MCF 10A (cell line): ENCODE measurements around the gene GRPR. TPM values are rescaled to one million over a fixed set of nuclear protein-coding genes. Genes with fewer than 3 reads are reported as not detected.

Experiments used
- BruUV-seq: library from RNA; stranded (reverse); fragments of 400-500 nt; replicated peaks from 2 replicates; lab custom pipeline; 2021; lab: Mats Ljungman, UMichigan
- CTCF ChIA-PET: fragments of 300-600 bp; sonication (Branson Sonifier 250); formaldehyde crosslinking; extraction: SDS; loops from one replicate; lab custom pipeline; 2021; ENCODE audit warnings: antibody characterized with exemption, inconsistent platforms; lab: Yijun Ruan, JAX
- POLR2A ChIA-PET: fragments of 300-600, 350-650 bp; sonication (Branson Sonifier 250); formaldehyde crosslinking; extraction: SDS; loops from one replicate; lab custom pipeline; 2020; ENCODE audit warnings: antibody characterized with exemption, inconsistent platforms; lab: Yijun Ruan, JAX
- DNase-seq: peaks from one replicate; pipeline ENCODE4 v3.0.0-alpha.2; 2018; ENCODE audit not compliant: unreplicated experiment
- H3K27ac Mint-ChIP-seq: one replicate; pipeline ENCODE4 v1.8.0; 2022; ENCODE audit warnings: mild to moderate bottlenecking, low read depth, mixed read lengths; ENCODE audit not compliant: unreplicated experiment
- H3K27me3 Mint-ChIP-seq: one replicate; pipeline ENCODE4 v1.8.0; 2022; ENCODE audit warnings: mixed read lengths; ENCODE audit not compliant: insufficient read depth, unreplicated experiment
- H3K36me3 Mint-ChIP-seq: one replicate; pipeline ENCODE4 v1.8.0; 2022; ENCODE audit warnings: mild to moderate bottlenecking, moderate library complexity, mixed read lengths; ENCODE audit not compliant: insufficient read depth, unreplicated experiment
- H3K4me1 Mint-ChIP-seq: one replicate; pipeline ENCODE4 v1.8.0; 2022; ENCODE audit warnings: mixed read lengths; ENCODE audit not compliant: insufficient read depth, unreplicated experiment
- H3K4me3 Mint-ChIP-seq: one replicate; pipeline ENCODE4 v1.8.0; 2022; ENCODE audit warnings: mild to moderate bottlenecking, moderate library complexity, mixed read lengths; ENCODE audit not compliant: unreplicated experiment
- H3K9me3 Mint-ChIP-seq: one replicate; pipeline ENCODE4 v1.8.0; 2022; ENCODE audit warnings: mixed read lengths; ENCODE audit not compliant: unreplicated experiment
- intact Hi-C: fragments of 100-400 bp; cut with micrococcal nuclease; formaldehyde crosslinking; loops from 2 replicates; pipeline ENCODE4 v1.14.1; 2022
- total RNA-seq: library from RNA; stranded (reverse); gene quantifications from 2 replicates; pipeline ENCODE4 v1.2.3, GENCODE V29; 2022
- TF ChIP-seq, protein P1 (sequence below): fragments of 200-600 bp; IDR thresholded peaks from one replicate; pipeline ENCODE4 v1.8.0; 2022; ENCODE audit warnings: antibody characterized with exemption, mild to moderate bottlenecking; ENCODE audit not compliant: unreplicated experiment

Gene GRPR
- total RNA-seq, 1 experiment from 2014 or later: not detected

DNA sequence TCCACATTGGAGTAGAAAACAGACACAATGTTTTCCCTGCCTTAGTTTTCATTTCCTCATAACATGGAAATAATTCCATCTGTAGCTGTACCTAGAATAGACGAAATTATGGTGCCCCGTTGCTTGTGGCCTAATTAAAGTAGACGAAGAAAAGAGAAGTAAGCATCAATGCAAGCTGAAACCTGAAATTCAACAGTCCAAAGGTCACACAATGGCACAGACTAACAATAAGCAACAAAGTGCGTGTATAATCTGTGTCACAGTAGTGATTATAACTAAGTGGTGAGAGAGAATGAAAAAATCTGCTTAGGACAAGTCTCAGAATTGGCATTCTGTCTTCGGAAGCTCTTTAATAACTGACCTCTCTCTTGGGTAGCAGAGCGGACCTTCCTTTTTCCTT, 68.2 kb downstream of the GRPR start:
- BruUV-seq: no TSS peak
- H3K36me3 Mint-ChIP-seq: no peaks in the 10 kb centered on the region

DNA sequence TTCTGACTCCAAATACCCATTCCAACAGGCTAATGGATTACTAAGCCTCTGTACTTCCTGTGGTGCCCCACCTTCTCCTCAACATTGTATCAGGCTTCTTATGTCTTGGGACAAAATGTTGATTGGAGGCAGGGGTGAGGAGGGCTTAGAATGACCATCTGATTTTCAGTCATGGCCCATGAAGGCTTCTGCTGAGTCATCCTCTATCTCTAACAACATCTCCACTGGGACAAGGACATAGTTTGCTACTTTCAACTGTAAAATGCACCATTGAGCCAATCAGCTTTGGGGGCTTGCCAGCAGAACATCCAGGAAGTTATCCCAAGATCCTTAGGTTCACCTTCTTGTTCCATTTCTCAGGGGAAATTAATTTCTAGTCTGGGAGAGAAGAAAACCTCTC, 73.5 kb downstream of the GRPR start:
- Mint-ChIP-seq H3K4me3 (no peak overlapping the region), H3K36me3 (no peaks in the 10 kb centered on the region), H3K27me3 (peaks cover 26% of the 10 kb centered on the region), H3K27ac (no peak overlapping the region), H3K9me3 (no peaks in the 10 kb centered on the region), H3K4me1 (no peaks in the 10 kb centered on the region)
- ChIA-PET POLR2A (no interaction called here), CTCF (interaction anchor here (0.8 kb wide), 1 partner anchor 74 kb away, joined by 5 read pairs; no protein-coding TSS in a partner anchor)
- TF ChIP-seq, protein P1, sequence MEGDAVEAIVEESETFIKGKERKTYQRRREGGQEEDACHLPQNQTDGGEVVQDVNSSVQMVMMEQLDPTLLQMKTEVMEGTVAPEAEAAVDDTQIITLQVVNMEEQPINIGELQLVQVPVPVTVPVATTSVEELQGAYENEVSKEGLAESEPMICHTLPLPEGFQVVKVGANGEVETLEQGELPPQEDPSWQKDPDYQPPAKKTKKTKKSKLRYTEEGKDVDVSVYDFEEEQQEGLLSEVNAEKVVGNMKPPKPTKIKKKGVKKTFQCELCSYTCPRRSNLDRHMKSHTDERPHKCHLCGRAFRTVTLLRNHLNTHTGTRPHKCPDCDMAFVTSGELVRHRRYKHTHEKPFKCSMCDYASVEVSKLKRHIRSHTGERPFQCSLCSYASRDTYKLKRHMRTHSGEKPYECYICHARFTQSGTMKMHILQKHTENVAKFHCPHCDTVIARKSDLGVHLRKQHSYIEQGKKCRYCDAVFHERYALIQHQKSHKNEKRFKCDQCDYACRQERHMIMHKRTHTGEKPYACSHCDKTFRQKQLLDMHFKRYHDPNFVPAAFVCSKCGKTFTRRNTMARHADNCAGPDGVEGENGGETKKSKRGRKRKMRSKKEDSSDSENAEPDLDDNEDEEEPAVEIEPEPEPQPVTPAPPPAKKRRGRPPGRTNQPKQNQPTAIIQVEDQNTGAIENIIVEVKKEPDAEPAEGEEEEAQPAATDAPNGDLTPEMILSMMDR: no peak
- BruUV-seq: no TSS peak
- intact Hi-C loops: no loop called here
- no peak for DNase-seq

More for the DNA sequence above, 68.2 kb downstream of the GRPR start:
- POLR2A ChIA-PET: interaction anchor here (1.2 kb wide), 1 partner anchor 32 kb away, joined by 3 read pairs; no protein-coding TSS in a partner anchor
- Mint-ChIP-seq H3K27me3 (peaks cover 10% of the 10 kb centered on the region), H3K27ac (no peak overlapping the region), H3K9me3 (no peaks in the 10 kb centered on the region), H3K4me3 (no peak overlapping the region), H3K4me1 (no peaks in the 10 kb centered on the region)
- no peak for DNase-seq
- TF ChIP-seq, protein P1: no peak
- CTCF ChIA-PET: interaction anchor here (0.7 to 1.5 kb wide), 2 partner anchors 69 to 365 kb away, joined by 3 to 4 read pairs; partner anchors contain the start of gene GRPR
- intact Hi-C loops: no loop called here

DNA sequence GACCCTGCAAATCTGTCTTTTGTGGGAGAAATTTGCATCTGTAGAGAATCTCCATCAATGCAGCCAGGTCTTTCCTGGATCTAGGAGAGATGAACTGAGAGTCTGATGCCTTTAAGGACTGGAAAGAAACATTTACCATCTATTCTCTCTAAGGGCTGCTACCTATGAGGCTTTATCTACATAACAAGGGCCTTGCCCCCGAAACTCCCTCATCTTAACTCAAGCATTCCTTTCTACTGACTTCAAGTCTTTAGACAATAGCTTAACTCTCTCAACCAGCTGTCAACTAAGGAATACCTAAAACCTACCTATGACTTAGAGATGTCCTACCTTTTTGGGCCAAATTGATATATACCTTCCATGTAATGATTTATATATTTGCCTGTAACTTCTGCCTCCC, 76.0 kb downstream of the GRPR start:
- no peak for DNase-seq
- BruUV-seq: no TSS peak

DNA sequence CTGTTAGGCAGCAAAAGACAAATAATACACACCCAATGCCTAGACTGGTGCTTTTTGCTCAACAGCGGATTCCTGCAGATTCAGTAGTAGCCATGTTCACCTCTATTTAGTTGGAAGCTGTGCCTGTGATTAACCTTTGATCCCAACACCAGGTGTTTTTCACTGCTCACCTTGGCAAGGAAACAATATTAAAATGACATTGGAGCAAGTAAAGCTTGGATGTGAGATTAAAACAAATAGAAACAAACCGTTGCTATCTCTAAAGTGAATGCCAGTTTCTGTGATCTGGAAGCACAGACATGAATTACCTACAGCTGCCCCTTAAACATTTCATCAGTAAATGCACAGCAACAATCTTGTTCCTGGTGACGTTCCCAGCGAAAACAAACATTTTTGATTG, 79.6 kb downstream of the GRPR start:
- ChIA-PET CTCF (no interaction called here), POLR2A (no interaction called here)
- no peak overlapping the region for H3K4me3 Mint-ChIP-seq
- no peaks in the 10 kb centered on the region for H3K36me3 Mint-ChIP-seq
- H3K27me3 Mint-ChIP-seq: peaks cover 33% of the 10 kb centered on the region
- no peaks in the 10 kb centered on the region for H3K4me1 Mint-ChIP-seq
- TF ChIP-seq, protein P1: no peak
- DNase-seq: no peak
- intact Hi-C loops: no loop called here
- no TSS peak for BruUV-seq
- no peak overlapping the region for H3K27ac Mint-ChIP-seq
- H3K9me3 Mint-ChIP-seq: no peaks in the 10 kb centered on the region

More for the DNA sequence above, 76.0 kb downstream of the GRPR start:
- no peak overlapping the region for H3K27ac Mint-ChIP-seq
- ChIA-PET POLR2A (no interaction called here), CTCF (no interaction called here)
- intact Hi-C loops: no loop called here
- H3K4me1 Mint-ChIP-seq: no peaks in the 10 kb centered on the region
- no peaks in the 10 kb centered on the region for H3K9me3 Mint-ChIP-seq
- no peaks in the 10 kb centered on the region for H3K36me3 Mint-ChIP-seq
- H3K4me3 Mint-ChIP-seq: no peak overlapping the region
- H3K27me3 Mint-ChIP-seq: peaks cover 28% of the 10 kb centered on the region
- TF ChIP-seq, protein P1: no peak

Other genes with a start within 250 kb of the GRPR start
- not detected in 2 replicates for gene MAGEB17, start 43.9 kb downstream of the GRPR start, total RNA-seq